Measurements from ENCODE around the gene COL5A1.

The COL5A1 gene

GRCh38 chr9:134752471-134753168, 111.0 kb downstream of the COL5A1 start:
- ATAC-seq, result no peak
- no peak for TF ChIP-seq BACH2 (CRISPR knock-in tag; IDR thresholded peaks at IDR 0.05; ENCODE audit: borderline replicate concordance)
- TF ChIP-seq GLIS3 (CRISPR knock-in tag; IDR thresholded peaks at IDR 0.05), result no peak
- TF ChIP-seq ZNF565 (CRISPR knock-in tag; conservative IDR thresholded peaks at IDR 0.05; ENCODE audit: low read depth), result no peak
- no peak for TF ChIP-seq ZNF8 (CRISPR knock-in tag; IDR thresholded peaks at IDR 0.05)
- no peak for TF ChIP-seq ZFP3 (CRISPR knock-in tag; IDR thresholded peaks at IDR 0.05)
- no peak for TF ChIP-seq ZFP30 (CRISPR knock-in tag; IDR thresholded peaks at IDR 0.05)
- TF ChIP-seq TSHZ2 (CRISPR knock-in tag; IDR thresholded peaks at IDR 0.05), result no peak
- no peak for TF ChIP-seq ARNTL (CRISPR knock-in tag; IDR thresholded peaks at IDR 0.05; ENCODE audit: borderline replicate concordance, low read depth)
- no peak for TF ChIP-seq TCF4 (CRISPR knock-in tag; IDR thresholded peaks at IDR 0.05; ENCODE audit: borderline replicate concordance)
- no peak for TF ChIP-seq CREB5 (CRISPR knock-in tag; IDR thresholded peaks at IDR 0.05; ENCODE audit: low read depth)
- no peak for TF ChIP-seq POU6F1 (CRISPR knock-in tag; IDR thresholded peaks at IDR 0.05; ENCODE audit: borderline replicate concordance, low read depth)
- TF ChIP-seq ZNF70 (CRISPR knock-in tag; IDR thresholded peaks at IDR 0.05), result no peak
- TF ChIP-seq SNAI2 (CRISPR knock-in tag; IDR thresholded peaks at IDR 0.05), result no peak

GRCh38 chr9:134753191-134753590, 111.6 kb downstream of the COL5A1 start:
- no peak for ATAC-seq
- TF ChIP-seq ZNF565 (CRISPR knock-in tag; conservative IDR thresholded peaks at IDR 0.05; ENCODE audit: low read depth), result no peak
- TF ChIP-seq OSR1 (CRISPR knock-in tag; IDR thresholded peaks at IDR 0.05), result no peak
- no peak for TF ChIP-seq TOX (CRISPR knock-in tag; IDR thresholded peaks at IDR 0.05; ENCODE audit: borderline replicate concordance)
- TF ChIP-seq ZNF70 (CRISPR knock-in tag; IDR thresholded peaks at IDR 0.05), result no peak
- no peak for TF ChIP-seq BACH2 (CRISPR knock-in tag; IDR thresholded peaks at IDR 0.05; ENCODE audit: borderline replicate concordance)
- no peak for TF ChIP-seq GLIS3 (CRISPR knock-in tag; IDR thresholded peaks at IDR 0.05)
- TF ChIP-seq PATZ1 (CRISPR knock-in tag; IDR thresholded peaks at IDR 0.05; ENCODE audit: borderline replicate concordance), result no peak
- TF ChIP-seq RARB (CRISPR knock-in tag; IDR thresholded peaks at IDR 0.05), result no peak
- TF ChIP-seq TCF4 (CRISPR knock-in tag; IDR thresholded peaks at IDR 0.05; ENCODE audit: borderline replicate concordance), result no peak

GRCh38 chr9:134755221-134755907, 113.8 kb downstream of the COL5A1 start:
- no peak for ATAC-seq
- TF ChIP-seq CSRNP3 (CRISPR knock-in tag; IDR thresholded peaks at IDR 0.05), result no peak
- TF ChIP-seq RARB (CRISPR knock-in tag; IDR thresholded peaks at IDR 0.05), result no peak
- no peak for TF ChIP-seq PATZ1 (CRISPR knock-in tag; IDR thresholded peaks at IDR 0.05; ENCODE audit: borderline replicate concordance)
- no peak for TF ChIP-seq TOX (CRISPR knock-in tag; IDR thresholded peaks at IDR 0.05; ENCODE audit: borderline replicate concordance)
- TF ChIP-seq TCF4 (CRISPR knock-in tag; IDR thresholded peaks at IDR 0.05; ENCODE audit: borderline replicate concordance), result no peak
- no peak for TF ChIP-seq ZNF8 (CRISPR knock-in tag; IDR thresholded peaks at IDR 0.05)
- TF ChIP-seq ARNTL (CRISPR knock-in tag; IDR thresholded peaks at IDR 0.05; ENCODE audit: borderline replicate concordance, low read depth), result no peak
- TF ChIP-seq ESRRG (CRISPR knock-in tag; IDR thresholded peaks at IDR 0.05), result no peak
- no peak for TF ChIP-seq SNAI2 (CRISPR knock-in tag; IDR thresholded peaks at IDR 0.05)
- no peak for TF ChIP-seq ZC3H10 (CRISPR knock-in tag; IDR thresholded peaks at IDR 0.05)
- no peak for TF ChIP-seq ZNF565 (CRISPR knock-in tag; conservative IDR thresholded peaks at IDR 0.05; ENCODE audit: low read depth)

Measured in SK-N-SH treated with all-trans-retinoic acid at 6 μM for 48 hours (cell line).